HEK293 (cell line): ENCODE data around the gene RIN1.

Experiments
- CTCF ChIA-PET: fragments of 350-600 bp; formaldehyde crosslinking; extraction: SDS; loops from one replicate; lab custom pipeline; 2021; ENCODE audit warnings: antibody characterized with exemption; lab: Yijun Ruan, JAX
- POLR2A ChIA-PET: fragments of 300-600 bp; formaldehyde crosslinking; extraction: SDS; loops from one replicate; lab custom pipeline; 2020; ENCODE audit warnings: antibody characterized with exemption, inconsistent platforms; lab: Yijun Ruan, JAX
- H3K27ac ChIP-seq: fragments of 200-500 bp; sonication (Bioruptor generic); 2 replicates; pipeline ENCODE4 v1.5.1; 2014; ENCODE audit warnings: low read depth, low read length, control low read depth, inconsistent platforms; ENCODE audit errors: extremely low read depth
- H3K36me3 ChIP-seq, 2 experiments: fragments of 200-500 bp in 1 of 2; sonication (Bioruptor generic) in 1 of 2; 1 replicate in 1 of 2; 2 replicates in 1 of 2; pipeline ENCODE4 v1.5.1; 2014 to 2017; ENCODE audit warnings: inconsistent platforms in 2 of 2, low read length in 2 of 2; ENCODE audit not compliant: control insufficient read depth in 2 of 2, insufficient read depth in 1 of 2
- H3K4me1 ChIP-seq: fragments of 200-500 bp; sonication (Bioruptor generic); 2 replicates; pipeline ENCODE4 v1.5.1; 2014; ENCODE audit warnings: mild to moderate bottlenecking, low read length, inconsistent platforms; ENCODE audit not compliant: control insufficient read depth, insufficient read depth
- H3K4me3 ChIP-seq: 2 replicates; pipeline ENCODE4 v1.5.1; 2011; ENCODE audit warnings: low read depth, mild to moderate bottlenecking, control low read depth, low read length, moderate library complexity
- H3K9me3 ChIP-seq: fragments of 200-500 bp; sonication (Bioruptor generic); 2 replicates; pipeline ENCODE4 v1.5.1; 2014; ENCODE audit warnings: low read depth, low read length, inconsistent platforms; ENCODE audit not compliant: control insufficient read depth, insufficient read depth
- MYNN ChIP-seq: fragments of 450-650 bp; formaldehyde crosslinking; IDR thresholded peaks from 2 replicates; pipeline ENCODE4 v1.5.1; 2016; ENCODE audit warnings: missing biosample characterization, missing genetic modification characterization, borderline replicate concordance
- ZBTB7A ChIP-seq: fragments of 450-650 bp; formaldehyde crosslinking; IDR thresholded peaks from 2 replicates; pipeline ENCODE4 v1.5.1; 2016; ENCODE audit warnings: low read depth, missing biosample characterization, missing genetic modification characterization
- ZIC2 ChIP-seq: fragments of 450-650 bp; formaldehyde crosslinking; IDR thresholded peaks from 2 replicates; pipeline ENCODE4 v1.5.1; 2016; ENCODE audit warnings: missing biosample characterization, missing genetic modification characterization
- ZNF23 ChIP-seq: fragments of 450-650 bp; formaldehyde crosslinking; IDR thresholded peaks from 2 replicates; pipeline ENCODE4 v1.5.1; 2016; ENCODE audit warnings: missing biosample characterization, missing genetic modification characterization, borderline replicate concordance
- ZNF239 ChIP-seq: fragments of 450-650 bp; formaldehyde crosslinking; IDR thresholded peaks from 2 replicates; pipeline ENCODE4 v1.5.1; 2016; ENCODE audit warnings: missing biosample characterization, missing genetic modification characterization
- ZNF274 ChIP-seq, 2 experiments: fragments of 200-500 bp in 1 of 2; fragments of 450-650 bp in 1 of 2; sonication (Bioruptor generic) in 1 of 2; formaldehyde crosslinking in 1 of 2; IDR thresholded peaks; 2 replicates each; pipeline versions ENCODE4 v1.5.1 to v1.6.1; 2014 to 2016; ENCODE audit warnings: borderline replicate concordance in 1 of 2, inconsistent platforms in 1 of 2, low read length in 1 of 2, missing biosample characterization in 1 of 2, missing genetic modification characterization in 1 of 2
- ZNF341 ChIP-seq: fragments of 450-650 bp; formaldehyde crosslinking; IDR thresholded peaks from 2 replicates; pipeline ENCODE4; 2016; ENCODE audit warnings: low read depth, missing biosample characterization, missing genetic modification characterization
- ZNF37A ChIP-seq: fragments of 450-650 bp; IDR thresholded peaks from 2 replicates; pipeline ENCODE4 v1.5.1; 2018; ENCODE audit warnings: missing biosample characterization, missing genetic modification characterization
- ZNF391 ChIP-seq: fragments of 450-650 bp; formaldehyde crosslinking; IDR thresholded peaks from 2 replicates; pipeline ENCODE4 v1.5.1; 2016; ENCODE audit warnings: low read depth, missing biosample characterization, missing genetic modification characterization, borderline replicate concordance
- ZNF623 ChIP-seq: fragments of 450-650 bp; formaldehyde crosslinking; IDR thresholded peaks from 2 replicates; pipeline ENCODE4 v1.5.1; 2016; ENCODE audit warnings: missing biosample characterization, missing genetic modification characterization
- ZNF626 ChIP-seq: fragments of 450-650 bp; sonication (Bioruptor Pico); formaldehyde crosslinking; IDR thresholded peaks from 2 replicates; pipeline ENCODE4 v1.5.1; 2018; ENCODE audit warnings: missing biosample characterization, missing genetic modification characterization, inconsistent platforms
- ZNF776 ChIP-seq: fragments of 450-650 bp; formaldehyde crosslinking; IDR thresholded peaks from 2 replicates; pipeline ENCODE4 v1.5.0; 2017; ENCODE audit warnings: missing biosample characterization, missing genetic modification characterization, borderline replicate concordance
- ZNF791 ChIP-seq: fragments of 450-650 bp; formaldehyde crosslinking; IDR thresholded peaks from 2 replicates; pipeline ENCODE4 v1.5.1; 2016; ENCODE audit warnings: missing biosample characterization, missing genetic modification characterization
- ZNF792 ChIP-seq: fragments of 450-650 bp; formaldehyde crosslinking; IDR thresholded peaks from 2 replicates; pipeline ENCODE4 v1.5.1; 2016; ENCODE audit warnings: missing biosample characterization, missing genetic modification characterization
- ZSCAN23 ChIP-seq: fragments of 450-650 bp; formaldehyde crosslinking; IDR thresholded peaks from 2 replicates; pipeline ENCODE4 v1.5.1; 2016; ENCODE audit warnings: missing biosample characterization, missing genetic modification characterization
- TF ChIP-seq, protein P1 (sequence below): fragments of 450-650 bp; formaldehyde crosslinking; IDR thresholded peaks from 2 replicates; pipeline ENCODE4 v1.5.1; 2016; ENCODE audit warnings: missing biosample characterization, missing genetic modification characterization
- TF ChIP-seq, protein P2 (sequence below): fragments of 450-650 bp; IDR thresholded peaks from 2 replicates; pipeline ENCODE4 v1.5.1; 2018; ENCODE audit warnings: missing biosample characterization, mild to moderate bottlenecking, missing genetic modification characterization
- TF ChIP-seq, protein P3 (sequence below): fragments of 450-650 bp; formaldehyde crosslinking; IDR thresholded peaks from 2 replicates; pipeline ENCODE4 v1.5.1; 2017; ENCODE audit warnings: missing biosample characterization, missing genetic modification characterization

The RIN1 gene

DNA sequence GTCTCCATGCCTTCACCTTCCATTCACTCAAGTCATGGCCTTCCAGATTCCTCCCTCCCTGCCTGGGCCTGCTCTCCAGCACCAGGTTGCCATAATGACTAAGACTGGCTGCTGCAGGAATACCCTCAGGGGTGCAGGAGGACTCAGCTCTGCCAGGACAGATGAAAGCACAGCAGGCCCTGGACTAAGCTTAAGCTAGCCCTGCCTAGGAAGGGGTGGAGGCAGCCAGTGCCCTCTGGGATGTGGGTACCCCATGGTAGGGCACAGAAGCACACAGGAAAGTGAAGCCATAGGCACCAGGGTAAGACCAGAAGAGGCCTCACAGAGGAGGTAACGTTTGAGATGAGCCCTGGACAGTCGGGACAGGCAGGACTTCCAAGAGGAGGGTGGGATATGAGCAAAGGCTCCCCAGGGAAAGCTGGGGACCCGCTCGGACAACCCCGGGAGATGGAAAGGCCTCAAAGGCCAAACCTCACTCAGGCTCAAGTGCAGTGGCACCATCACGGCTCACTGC lies 3.0 kb upstream of the RIN1 start:
- no peaks in the 10 kb centered on the region for H3K9me3 ChIP-seq
- H3K27ac ChIP-seq = no peak overlapping the region
- TF ChIP-seq ZBTB7A = no peak
- TF ChIP-seq ZNF37A (tag by site-specific recombination) = no peak
- TF ChIP-seq ZNF239 (tag by site-specific recombination) = no peak
- TF ChIP-seq ZNF791 = no peak
- no peak for TF ChIP-seq ZNF792 (tag by site-specific recombination)
- no peak for TF ChIP-seq ZNF626 (tag by site-specific recombination)
- TF ChIP-seq, protein P1, sequence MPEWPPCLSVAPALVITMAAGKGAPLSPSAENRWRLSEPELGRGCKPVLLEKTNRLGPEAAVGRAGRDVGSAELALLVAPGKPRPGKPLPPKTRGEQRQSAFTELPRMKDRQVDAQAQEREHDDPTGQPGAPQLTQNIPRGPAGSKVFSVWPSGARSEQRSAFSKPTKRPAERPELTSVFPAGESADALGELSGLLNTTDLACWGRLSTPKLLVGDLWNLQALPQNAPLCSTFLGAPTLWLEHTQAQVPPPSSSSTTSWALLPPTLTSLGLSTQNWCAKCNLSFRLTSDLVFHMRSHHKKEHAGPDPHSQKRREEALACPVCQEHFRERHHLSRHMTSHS (tag by site-specific recombination) = no peak
- no peak for TF ChIP-seq ZNF23 (tag by site-specific recombination)
- TF ChIP-seq ZNF391 = no peak
- TF ChIP-seq, protein P2, sequence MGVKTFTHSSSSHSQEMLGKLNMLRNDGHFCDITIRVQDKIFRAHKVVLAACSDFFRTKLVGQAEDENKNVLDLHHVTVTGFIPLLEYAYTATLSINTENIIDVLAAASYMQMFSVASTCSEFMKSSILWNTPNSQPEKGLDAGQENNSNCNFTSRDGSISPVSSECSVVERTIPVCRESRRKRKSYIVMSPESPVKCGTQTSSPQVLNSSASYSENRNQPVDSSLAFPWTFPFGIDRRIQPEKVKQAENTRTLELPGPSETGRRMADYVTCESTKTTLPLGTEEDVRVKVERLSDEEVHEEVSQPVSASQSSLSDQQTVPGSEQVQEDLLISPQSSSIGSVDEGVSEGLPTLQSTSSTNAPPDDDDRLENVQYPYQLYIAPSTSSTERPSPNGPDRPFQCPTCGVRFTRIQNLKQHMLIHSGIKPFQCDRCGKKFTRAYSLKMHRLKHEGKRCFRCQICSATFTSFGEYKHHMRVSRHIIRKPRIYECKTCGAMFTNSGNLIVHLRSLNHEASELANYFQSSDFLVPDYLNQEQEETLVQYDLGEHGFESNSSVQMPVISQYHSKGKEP (tag by site-specific recombination) = no peak
- no peak for TF ChIP-seq ZNF274 (IDR thresholded peaks at IDR 0.05; ENCODE audit: low read length)
- no peak for TF ChIP-seq ZNF274 (tag by site-specific recombination; IDR thresholded peaks at IDR 0.05; ENCODE audit: borderline replicate concordance)
- TF ChIP-seq ZIC2 (tag by site-specific recombination) = no peak
- TF ChIP-seq, protein P3, sequence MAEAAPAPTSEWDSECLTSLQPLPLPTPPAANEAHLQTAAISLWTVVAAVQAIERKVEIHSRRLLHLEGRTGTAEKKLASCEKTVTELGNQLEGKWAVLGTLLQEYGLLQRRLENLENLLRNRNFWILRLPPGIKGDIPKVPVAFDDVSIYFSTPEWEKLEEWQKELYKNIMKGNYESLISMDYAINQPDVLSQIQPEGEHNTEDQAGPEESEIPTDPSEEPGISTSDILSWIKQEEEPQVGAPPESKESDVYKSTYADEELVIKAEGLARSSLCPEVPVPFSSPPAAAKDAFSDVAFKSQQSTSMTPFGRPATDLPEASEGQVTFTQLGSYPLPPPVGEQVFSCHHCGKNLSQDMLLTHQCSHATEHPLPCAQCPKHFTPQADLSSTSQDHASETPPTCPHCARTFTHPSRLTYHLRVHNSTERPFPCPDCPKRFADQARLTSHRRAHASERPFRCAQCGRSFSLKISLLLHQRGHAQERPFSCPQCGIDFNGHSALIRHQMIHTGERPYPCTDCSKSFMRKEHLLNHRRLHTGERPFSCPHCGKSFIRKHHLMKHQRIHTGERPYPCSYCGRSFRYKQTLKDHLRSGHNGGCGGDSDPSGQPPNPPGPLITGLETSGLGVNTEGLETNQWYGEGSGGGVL = no peak
- TF ChIP-seq ZNF776 = no peak
- TF ChIP-seq MYNN = no peak
- TF ChIP-seq ZSCAN23 (tag by site-specific recombination) = no peak
- CTCF ChIA-PET = interaction anchor here (0.6 to 1.8 kb wide), 5 partner anchors 10 to 317 kb away, joined by 3 to 9 read pairs (median 4); no protein-coding TSS in a partner anchor
- no peak overlapping the region for H3K4me3 ChIP-seq
- H3K4me1 ChIP-seq = no peaks in the 10 kb centered on the region
- H3K36me3 ChIP-seq = peaks cover 0 to 66% of the 10 kb centered on the region in 2 experiments; a peak in 2 of 3 replicates
- POLR2A ChIA-PET = interaction anchor here (0.9 to 1.7 kb wide), 2 partner anchors 21 to 27 kb away, joined by 3 to 4 read pairs; no protein-coding TSS in a partner anchor

DNA sequence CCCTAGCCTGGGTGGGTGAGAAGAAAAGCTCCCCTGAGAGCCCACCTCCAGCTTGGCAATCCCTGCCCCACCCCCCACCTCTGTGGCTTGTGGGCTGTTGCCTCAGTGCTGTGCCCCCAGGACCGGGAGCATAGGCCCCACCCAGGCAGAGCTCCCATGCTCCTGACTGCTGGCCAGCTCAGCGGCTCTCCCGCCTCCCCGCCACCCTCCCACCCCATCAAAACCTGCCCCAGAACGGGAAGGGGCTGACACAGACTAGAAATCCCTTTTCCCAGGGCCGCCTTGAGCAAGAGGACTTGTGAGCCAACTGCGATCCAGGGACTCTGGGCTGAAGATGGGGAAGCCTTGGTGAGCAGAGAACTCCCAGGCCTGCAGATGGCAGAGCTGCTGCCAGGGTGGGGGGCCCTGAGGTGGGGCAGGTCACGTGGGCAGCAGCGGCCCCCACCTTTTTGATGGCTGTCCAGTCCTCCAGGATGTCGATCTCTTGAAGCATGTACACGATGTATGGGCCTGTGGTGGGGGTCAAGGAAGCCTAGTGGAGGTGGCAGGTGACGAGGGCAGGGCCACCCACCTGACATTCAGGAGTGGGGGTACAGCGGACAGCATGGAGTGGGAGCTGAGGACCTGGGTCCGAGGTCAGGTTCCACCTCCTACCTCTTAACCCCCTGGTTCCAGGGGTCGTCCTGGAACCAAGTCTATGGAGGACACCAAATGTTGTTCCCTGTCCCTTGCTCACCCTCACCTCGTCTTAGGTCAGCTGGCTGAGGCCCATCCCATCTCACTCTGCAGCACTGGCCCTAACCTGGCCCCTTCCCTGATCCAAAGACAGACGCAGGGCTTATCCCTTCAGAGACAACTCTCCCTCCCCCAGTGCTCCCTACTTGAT lies 2.3 kb upstream of the RIN1 start:
- H3K36me3 ChIP-seq = peaks cover 0 to 62% of the 10 kb centered on the region in 2 experiments; a peak in 2 of 3 replicates
- H3K27ac ChIP-seq = no peak overlapping the region
- H3K4me1 ChIP-seq = no peaks in the 10 kb centered on the region
- TF ChIP-seq ZNF623 = no peak
- peak; percentile 29 for TF ChIP-seq ZNF341 (tag by site-specific recombination)
- POLR2A ChIA-PET = interaction anchor here (0.9 to 1.7 kb wide), 3 partner anchors 9 to 26 kb away, joined by 3 to 7 read pairs (median 4); partner anchors contain the start of gene B4GAT1
- no peaks in the 10 kb centered on the region for H3K9me3 ChIP-seq
- no peak overlapping the region for H3K4me3 ChIP-seq
- CTCF ChIA-PET = interaction anchor here (0.5 to 1.8 kb wide), 2 partner anchors 27 to 231 kb away, joined by 4 to 9 read pairs; no protein-coding TSS in a partner anchor
